Forelimb muscle (tissue), 1 donor: Measurements from ENCODE around the gene MRPS21. TPM values are rescaled to one million over a fixed set of nuclear protein-coding genes. Genes with fewer than 3 reads are reported as not detected.
A peak's percentile ranks its signal among the peaks of the same experiment; 100 is the strongest.

ENCODE experiments used
- DNase-seq: peaks from one replicate; pipeline ENCODE4 v3.0.0-alpha.2; 2013; ENCODE audit warnings: low read depth
- polyA plus RNA-seq: library from polyadenylated mRNA; unstranded; fragments of 120-200 nt; gene quantifications from one replicate; pipeline ENCODE4 v1.2.1, GENCODE V29; 2013; ENCODE audit not compliant: insufficient read length

The MRPS21 gene
- polyA plus RNA-seq, result 45.4 TPM

DNA sequence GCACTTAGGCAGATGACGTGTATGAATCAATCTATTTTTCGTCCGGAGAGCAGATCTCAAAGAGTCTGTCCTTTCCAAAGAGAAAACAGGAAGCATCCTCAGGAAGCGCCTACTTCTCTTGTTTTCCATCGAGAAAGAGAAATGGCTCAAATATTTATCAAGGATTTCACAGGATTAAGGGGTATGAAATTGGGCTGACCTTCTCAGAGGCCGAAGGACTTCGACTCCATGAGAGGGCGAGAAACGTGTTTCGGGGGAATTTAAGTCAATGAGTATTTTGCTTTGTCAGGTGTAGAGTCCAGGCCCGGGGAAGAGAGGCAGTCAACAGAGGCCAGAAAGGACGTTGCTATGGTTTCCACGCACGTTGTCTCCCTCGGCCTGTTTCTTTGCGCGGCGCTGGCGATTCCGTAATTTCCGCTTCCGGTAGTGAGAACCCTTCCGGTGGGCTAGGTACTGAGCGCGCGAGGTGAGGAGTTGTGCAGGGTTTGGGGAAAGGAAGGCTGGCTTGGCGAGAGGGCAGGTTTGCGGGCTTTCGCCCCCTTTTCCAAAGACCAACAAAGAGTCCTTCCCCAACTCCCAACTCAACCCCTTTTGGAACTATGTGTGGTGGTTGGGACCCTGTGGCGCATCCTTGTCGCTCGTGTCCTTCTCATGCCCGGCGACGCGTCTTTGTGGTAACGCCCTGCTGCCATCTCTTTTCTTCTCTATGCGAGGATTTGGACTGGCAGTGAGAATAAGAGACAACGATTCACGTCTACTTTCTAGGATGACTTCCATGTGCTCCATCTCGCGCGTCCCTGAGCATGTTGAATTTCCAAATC lies at the start of gene MRPS21:
MRPS21 (plus strand) TSS at position 429 of the 821 bp plus-strand sequence. CDS start 506 bp downstream, outside the sequence.
- DNase-seq, result peak; percentile 97

DNA sequence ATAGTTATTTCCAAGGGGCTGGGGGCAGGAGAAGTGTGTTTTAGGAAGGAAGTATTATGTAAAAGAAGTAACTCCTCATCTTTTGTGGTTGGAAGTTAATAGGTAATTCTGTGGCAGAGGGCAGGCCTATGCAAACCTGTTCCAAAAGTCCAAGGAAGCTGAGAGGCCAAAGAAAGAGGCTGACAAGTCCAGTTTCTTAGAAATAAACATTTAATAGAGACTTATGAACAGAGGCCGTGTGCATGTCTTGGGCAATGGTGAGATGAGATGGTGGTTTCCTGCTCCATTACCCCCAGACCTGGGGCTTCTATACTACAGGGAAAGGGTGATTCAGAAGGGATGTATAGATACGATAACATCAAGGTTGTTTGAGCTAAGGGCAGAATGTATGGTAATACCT lies 43.7 kb upstream of the MRPS21 start:
- no peak for DNase-seq

- DNase-seq, result no peak
Observed at GRCh38 chr1:150256198-150256553, 37.5 kb upstream of the MRPS21 start.

DNA sequence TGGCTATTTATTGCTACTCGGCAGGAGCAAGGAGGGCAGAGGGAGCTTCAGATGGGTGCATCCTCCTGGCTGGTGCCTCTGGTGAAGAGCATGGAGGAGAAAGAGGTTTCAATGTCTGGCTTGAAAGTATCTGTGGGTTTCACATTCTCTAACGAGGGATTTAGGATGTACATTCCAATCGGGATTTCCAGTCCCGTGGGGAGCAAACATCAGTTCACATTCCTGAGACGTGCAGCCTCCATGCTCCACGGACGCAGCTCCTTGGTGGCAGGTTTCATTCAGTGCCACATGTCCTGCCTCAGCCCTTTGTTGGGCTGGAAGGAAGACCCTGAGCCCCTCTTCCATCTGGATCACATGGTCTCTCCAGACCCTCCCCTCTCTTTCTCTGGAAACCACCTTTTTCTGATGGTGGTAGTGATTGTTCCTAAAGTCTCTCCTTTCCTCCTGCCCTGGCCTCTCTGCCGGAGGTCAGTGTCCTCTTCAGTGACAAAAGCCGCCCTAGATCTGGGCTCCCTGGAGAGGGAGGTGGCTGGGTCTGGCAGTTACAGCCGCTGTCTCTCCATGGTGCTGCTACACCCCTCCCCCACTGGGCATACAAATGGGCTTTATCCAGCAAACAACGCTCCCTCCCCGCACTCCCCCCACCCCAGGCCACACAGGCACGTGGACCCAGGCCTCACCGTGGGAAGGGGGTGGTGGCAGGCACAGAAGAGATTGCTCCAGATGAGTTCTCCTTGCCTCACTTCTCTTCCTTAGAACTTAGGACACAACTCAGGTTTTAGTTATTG lies 36.9 kb upstream of the MRPS21 start:
- no peak for DNase-seq

DNA sequence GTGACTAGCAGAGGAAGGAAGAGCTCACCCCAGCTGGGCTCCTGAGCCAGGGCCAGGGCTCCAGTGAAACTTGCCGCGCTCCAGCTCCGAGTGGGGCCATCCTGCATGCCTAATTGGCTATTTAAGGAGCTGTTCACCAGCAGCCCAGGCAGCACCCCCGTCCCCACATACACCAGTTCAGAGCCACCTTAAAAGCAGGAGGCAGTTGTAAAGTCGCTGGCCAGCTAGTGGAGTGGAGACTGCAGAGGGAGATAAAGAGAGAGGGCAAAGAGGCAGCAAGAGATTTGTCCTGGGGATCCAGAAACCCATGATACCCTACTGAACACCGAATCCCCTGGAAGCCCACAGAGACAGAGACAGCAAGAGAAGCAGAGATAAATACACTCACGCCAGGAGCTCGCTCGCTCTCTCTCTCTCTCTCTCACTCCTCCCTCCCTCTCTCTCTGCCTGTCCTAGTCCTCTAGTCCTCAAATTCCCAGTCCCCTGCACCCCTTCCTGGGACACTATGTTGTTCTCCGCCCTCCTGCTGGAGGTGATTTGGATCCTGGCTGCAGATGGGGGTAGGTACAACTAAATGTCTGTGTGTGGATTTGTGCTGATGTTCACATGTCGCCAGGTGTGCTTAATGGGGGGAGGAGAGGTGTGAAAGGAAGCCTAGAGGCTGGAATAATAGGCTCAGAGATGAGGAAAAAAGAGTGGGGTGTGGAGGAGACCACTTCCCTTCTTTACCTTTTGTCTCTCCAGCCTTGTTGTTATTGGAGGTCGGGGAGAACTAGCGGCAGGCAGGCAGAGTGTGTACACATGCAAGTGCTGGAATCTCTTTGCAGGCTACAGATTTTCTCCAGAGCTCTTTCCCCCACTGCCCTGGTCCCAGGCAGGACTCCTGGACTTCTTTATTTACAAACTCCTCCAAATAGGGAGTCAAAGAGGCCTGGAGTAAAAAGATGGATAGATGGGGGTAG lies 35.8 kb upstream of the MRPS21 start, which contains the start of gene CA14:
CA14 (plus strand) TSS at position 151 of the 962 bp plus-strand sequence; CDS start at position 506, 355 bp downstream.
- DNase-seq, result no peak

DNA sequence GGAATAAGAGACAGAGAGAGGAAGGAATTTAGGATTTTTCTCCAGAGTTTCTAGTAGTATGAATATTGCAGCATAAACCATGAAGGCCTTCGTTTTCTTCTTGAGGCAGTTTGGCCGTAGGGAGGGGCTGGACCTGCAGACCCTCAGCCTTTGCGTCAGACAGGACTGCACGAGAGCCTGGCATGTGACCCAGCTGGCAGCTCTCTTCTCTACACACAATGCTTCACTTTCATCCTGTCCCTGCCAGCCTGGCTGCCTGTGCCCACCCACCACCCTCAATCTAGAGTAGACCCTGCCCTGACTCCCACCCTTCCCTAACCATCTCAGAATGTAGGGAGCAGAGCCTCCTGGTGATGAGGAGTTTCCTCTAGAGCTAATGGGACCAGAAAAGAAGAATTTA lies 34.4 kb upstream of the MRPS21 start:
- DNase-seq, result no peak

DNA sequence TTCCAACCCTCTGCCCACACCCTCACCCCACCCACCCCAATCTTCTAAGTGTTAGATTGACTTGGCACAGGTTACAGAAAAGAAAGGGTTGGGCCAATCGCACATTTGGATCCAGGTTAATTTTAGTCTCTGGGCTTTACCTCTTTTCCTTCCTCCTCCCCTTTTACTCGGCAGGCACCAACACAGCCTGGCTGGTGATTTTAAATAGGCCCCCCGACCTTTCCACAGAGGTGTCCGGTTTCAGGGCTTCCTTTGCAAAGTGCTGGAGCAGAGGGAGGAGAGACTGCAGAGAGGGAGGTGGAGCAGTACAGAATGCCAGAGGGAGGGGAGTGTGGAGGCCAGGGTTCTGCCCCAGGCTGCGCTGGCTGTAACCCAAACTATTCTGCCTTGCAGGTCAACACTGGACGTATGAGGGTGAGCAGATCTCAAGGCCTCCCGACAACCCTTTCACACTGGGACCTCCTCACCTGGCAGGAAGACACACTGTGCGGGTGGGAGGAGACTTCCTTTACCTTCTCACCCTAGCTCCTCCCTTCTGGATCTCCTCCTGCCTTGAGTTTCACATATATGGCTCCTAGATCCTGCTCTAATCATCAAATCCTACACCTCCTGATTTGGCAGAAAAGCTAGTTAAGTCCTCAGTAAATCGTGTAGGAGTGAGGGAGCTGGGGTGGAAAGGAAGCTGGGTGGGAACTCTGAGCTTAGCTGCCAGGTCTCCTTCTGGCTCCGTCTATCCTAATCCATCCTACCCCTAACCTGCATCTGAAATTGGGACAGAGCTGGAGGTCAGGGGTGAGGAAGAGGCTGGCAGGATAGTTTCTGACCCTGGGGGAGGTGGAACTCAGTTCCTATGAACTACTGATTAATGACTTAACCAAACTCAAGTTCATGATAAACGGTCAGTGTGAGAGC lies 33.6 kb upstream of the MRPS21 start:
- no peak for DNase-seq

GRCh38 chr1:150261367-150261766 lies 32.3 kb upstream of the MRPS21 start:
- no peak for DNase-seq

DNA sequence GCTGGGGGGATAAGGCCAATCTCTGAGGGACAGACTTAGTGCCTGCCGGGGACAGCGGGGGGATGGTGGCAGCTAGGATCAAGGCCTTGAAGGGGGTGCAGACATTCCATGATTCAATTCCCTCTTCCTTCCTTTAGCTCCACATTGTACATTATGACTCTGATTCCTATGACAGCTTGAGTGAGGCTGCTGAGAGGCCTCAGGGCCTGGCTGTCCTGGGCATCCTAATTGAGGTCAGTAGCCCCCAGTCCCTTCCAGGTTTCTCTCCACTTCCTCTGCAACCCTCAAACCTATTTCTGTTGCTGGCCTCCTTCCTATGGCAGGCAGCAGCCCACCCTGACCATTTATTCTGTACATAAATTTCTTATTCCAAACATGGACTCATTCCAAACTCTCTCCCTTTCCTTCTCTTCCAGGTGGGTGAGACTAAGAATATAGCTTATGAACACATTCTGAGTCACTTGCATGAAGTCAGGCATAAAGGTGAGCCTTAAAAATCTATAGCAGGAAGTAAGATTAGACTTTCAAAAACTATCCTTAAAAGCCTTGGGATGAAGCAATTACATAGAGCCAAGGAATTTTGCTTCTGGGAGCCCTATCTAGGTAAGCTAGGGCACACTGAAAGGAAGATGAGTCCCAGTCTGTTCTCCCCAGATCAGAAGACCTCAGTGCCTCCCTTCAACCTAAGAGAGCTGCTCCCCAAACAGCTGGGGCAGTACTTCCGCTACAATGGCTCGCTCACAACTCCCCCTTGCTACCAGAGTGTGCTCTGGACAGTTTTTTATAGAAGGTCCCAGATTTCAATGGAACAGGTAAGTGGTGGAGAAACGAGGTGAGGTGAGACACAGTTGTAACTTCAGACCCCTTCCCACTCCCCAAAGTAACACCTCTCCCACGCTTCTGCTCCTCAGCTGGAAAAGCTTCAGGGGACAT lies 31.0 kb upstream of the MRPS21 start:
- no peak for DNase-seq

DNA sequence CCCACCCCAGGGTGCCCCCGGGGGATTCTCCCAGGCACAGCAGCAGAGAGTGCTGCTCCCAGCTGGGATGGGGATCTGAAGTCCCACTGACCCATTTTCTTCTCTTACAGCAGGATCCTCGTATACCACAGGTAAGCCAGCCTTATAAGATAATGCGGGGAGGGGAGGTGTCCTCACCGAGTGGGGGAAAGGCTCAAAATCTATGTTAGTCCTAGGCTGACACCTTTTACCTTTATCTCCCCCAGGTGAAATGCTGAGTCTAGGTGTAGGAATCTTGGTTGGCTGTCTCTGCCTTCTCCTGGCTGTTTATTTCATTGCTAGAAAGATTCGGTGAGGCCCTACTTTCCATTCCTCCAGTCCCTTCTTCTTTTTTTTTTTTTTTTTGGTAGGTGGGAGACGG lies 30.1 kb upstream of the MRPS21 start:
- no peak for DNase-seq

DNA sequence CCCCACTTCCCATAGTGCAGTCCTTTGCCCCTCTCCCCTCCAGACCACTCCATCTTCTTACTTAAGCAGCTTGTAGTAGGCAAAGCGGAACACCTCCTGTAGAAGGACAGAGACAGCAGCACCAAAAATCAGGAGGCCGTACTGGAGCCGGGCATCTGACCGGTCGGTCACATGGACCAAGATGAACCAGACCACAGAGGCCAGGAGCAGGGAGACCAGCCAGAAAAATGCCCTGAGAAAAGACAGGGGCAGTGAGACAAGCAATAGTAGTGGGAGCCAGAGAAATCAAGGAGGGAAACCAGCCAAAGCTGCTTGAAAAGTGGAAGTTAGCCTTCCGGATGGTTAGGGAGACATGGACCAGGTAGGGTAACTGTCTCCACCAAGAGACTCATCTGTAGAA lies 25.8 kb upstream of the MRPS21 start:
- DNase-seq, result no peak

- DNase-seq, result no peak
Observed at GRCh38 chr1:150268340-150268704, 25.3 kb upstream of the MRPS21 start.

- peak; percentile 91 for DNase-seq
Observed at GRCh38 chr1:150268705-150269403, 24.8 kb upstream of the MRPS21 start, which contains the start of gene APH1A. Gene APH1A, minus strand, starts transcription at chr1:150269016. Its CDS starts 206 bp downstream, at chr1:150268810.

GRCh38 chr1:150269451-150269850 lies 24.2 kb upstream of the MRPS21 start:
- DNase-seq, result no peak

DNA sequence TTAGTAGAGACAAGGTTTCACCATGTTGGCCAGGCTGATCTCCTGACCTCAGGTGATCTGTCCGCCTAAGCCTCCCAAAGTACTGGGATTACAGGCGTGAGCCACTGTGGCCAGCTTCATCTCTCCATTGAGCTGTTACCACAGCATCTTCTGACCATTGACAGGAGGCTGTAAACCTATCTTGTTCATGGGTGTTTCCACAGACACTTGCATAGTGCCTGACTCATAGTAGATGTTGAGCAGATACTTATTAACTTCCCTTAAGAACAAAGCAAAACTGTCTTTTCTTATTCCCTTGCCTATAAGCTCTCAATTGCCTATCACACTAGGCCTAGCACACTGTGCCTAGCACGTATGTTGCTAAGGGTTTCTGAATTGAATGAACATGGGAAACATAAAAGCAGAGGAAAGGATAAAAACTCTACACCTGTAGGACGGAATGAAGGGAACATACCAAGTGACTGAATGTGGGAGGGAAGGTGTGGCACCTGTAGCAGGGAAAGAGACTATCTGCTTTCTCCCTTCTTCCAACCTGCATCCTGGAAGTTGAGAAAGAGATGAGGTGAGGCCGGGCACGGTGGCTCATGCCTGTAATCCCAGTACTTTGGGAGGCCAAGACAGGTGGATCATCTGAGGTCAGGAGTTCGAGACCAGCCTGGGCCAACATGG lies 22.2 kb upstream of the MRPS21 start:
- no peak for DNase-seq

GRCh38 chr1:150273311-150273710 lies 20.4 kb upstream of the MRPS21 start:
- no peak for DNase-seq

- no peak for DNase-seq
Observed at GRCh38 chr1:150280138-150280707, 13.4 kb upstream of the MRPS21 start.

DNA sequence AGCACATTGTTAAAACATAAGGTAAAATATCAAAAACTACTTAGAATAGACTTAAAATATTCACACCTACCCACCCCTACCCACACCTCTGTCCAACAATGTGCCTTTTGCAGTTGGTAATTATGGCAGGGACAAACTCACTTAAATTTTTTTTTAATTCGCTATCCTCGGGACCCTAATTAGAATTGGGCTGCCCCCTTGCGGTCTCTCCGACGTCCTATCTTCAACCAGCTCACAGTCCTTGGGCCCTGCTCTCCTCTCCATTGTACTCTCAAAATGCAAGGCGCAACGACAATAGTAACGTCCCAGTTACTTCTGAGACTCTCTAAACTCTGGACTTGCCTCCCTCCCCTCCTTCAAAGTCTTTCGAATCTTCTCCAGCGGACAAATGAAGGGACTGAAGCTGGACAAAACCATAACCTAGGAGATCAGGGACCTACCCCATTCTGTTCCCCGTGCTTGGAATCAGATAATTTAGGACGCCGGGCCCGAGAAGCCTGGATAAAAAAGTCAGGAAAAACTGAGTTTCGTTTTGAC lies 12.4 kb upstream of the MRPS21 start:
- no peak for DNase-seq
